ENCODE results near the gene PSMB8.

PSMB8 gene

DNA sequence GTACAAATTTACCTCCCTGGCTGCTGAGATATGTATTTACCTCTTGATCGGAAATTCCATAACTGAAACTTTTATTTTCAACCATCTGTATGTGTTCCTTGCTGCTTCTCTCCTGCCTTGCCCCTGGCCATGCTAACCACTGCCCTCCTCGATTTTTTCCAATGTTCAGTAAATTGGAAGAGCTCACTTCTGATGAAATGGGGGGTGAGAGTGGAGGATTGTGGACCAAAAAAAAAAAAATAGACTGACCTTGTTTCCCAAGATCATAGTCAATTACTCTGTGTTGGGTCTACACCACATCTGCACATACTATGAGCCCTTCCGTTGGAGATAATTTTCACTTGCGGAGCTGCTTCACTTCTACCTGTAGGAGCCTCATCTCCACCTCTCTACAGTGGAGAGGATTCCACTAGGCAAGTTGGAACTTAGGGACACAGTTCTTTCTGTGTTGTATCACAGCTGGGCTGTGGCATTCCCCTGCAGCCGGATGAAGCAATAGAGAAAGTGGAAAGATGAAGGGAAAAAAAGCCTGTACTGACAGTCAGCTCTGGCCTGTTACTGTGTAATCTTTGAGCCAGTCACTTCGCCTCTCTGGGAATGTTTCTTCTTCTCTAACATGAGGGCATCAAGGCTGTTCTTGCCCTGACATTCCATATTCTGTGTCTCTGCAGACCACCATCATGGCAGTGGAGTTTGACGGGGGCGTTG lies 11.8 kb upstream of the PSMB8 start:
- DNase-seq, result no peak

DNA sequence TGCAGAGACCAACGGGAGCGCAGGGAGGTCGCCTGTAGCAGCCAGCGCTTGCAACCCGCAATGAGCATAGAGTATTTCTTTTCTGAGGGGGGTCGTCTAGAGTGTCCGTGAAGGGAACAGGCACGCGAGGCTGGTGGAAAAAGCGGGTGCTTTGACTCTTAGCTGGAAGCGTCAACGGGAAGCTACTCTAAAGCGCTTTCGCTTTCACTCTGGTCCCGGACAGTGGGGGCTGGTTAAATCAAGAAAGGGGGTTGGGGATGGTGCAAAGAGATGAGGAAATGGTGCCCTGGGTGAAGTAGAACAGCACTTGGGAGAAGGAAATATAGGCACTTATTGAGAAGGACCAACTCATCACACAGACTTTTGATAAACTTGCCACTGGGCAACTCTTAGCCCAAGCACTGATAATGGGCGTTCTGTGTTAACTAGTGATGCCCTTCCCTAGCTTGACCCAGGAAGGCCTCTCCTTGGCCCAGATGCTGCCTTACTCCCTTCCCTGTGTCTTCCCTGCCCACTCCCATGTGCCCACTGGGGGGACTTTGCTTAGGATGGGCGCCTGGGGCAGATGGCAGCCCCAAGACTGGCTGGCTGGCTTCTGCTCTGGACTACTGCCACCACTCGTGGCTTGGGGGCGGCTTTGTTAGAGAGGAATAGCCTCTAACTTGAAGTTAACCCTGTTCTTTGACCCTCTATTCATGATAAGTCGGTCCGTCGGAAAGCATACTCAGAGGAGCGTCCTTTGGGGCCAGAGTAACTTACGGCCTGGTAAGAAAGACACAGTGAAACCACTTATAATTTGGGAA lies 10.7 kb upstream of the PSMB8 start:
- peak; percentile 43 to 48 for DNase-seq

DNA sequence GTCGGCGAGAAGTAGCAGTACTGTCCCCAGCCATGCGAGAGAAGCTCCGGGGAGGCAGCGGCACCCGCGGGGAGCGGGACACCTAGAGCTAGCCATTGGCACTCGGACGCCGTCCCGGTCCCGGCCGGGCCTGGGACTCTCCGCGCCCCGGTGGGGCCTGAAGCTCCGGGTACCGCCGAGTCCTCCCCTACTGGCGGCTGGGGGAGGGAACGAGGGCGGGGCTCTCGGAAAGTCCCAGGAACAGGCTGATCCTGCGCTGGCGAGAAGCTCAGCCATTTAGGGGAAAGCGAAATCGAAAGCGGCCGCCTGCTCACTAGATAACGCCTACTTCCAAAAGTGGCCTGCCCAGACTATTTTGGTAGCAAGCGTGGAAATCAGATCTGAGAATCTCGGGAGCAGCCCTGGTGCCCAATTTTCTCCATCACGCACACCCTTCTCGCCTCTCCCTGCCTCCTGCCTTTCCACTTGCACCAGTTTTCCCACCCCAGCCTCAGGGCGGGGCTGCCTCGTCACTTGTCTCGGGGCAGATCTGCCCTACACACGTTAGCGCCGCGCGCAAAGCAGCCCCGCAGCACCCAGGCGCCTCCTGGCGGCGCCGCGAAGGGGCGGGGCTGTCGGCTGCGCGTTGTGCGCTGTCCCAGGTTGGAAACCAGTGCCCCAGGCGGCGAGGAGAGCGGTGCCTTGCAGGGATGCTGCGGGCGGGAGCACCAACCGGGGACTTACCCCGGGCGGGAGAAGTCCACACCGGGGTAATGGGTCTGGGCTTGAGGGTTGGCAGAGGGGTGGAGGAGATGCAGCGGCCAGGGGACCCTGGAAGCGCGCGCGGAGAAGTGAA lies 9.9 kb upstream of the PSMB8 start, which contains the start of the genes PSMB9 and TAP1:
PSMB9 (plus strand) TSS at position 652 of the 835 bp plus-strand sequence; CDS start at position 690, 38 bp downstream.
TAP1 (minus strand) TSS at position 164 of the 835 bp plus-strand sequence; CDS start at position 96, 68 bp downstream.
- peak; percentile 94 to 97 for DNase-seq

DNA sequence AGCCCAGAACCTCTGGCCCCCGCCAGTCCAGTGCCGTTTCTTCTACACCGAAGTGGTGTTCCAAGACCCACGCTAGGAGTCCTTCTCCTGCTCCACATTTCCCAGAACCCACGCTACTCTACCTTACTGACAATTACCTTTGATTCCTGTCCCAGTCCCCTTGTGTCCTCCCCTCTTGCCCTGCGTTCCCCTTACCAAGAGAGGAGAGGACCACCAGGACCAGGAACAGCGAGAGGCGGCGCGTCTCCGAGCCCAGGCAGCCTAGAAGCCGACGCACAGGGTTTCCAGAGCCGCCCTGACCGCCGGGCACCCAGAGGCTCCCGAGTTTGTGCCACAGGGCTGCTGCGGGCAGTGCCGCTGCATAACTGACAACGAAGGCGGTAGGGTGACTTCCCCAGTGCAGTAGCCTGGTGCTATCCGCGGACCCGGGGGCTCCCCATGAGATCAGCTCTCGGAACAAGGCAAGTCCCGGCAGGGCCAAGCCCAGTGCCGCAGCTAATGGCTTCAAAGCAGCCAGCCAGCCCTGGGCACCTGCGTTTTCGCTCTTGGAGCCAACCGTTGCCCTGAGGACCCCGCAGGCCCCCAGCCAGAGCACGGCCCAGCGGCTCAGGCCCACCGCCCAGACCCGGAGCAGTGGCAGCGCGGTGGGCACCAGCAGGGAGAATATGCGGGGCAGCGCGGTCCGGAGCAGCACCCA lies 9.1 kb upstream of the PSMB8 start:
- peak; percentile 46 to 75 for DNase-seq

DNA sequence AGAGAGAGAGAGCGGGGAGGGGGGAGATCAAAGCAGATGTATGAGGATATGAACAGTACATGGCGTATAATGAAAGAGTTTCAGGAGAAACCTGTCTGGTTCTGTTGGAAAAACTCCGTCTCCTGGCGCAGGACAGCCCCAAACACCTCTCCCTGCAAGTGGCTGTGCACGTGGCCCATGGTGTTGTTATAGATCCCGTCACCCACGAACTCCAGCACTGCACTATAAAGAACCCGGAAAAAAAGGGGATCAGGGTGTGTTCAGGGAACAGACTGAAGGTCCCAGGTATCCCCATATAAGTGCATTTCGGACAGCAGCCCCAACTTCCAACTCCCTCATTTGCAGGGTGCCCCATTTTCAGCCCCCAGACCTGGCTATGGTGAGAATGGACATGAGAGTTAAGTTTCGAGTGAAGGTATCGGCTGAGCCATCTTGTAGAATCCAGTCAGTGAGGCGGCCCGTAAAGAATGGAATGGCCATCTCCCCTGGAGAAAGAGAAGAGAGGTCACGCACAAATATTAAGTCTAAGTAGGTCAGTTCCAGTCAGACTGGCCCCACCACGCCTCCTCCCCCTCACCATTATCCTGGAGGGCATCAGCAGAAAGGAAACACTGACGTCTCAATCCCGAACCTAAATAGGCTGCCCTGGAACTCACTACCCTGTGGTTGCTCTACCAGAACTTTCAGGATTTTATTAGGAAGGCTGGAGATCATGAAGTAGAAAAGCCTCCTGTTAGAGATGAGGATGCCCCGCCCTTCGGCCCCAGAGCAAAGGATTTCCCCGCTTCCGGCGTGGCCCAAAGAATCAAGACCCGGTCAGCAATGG lies 8.4 kb upstream of the PSMB8 start:
- DNase-seq, result no peak

DNA sequence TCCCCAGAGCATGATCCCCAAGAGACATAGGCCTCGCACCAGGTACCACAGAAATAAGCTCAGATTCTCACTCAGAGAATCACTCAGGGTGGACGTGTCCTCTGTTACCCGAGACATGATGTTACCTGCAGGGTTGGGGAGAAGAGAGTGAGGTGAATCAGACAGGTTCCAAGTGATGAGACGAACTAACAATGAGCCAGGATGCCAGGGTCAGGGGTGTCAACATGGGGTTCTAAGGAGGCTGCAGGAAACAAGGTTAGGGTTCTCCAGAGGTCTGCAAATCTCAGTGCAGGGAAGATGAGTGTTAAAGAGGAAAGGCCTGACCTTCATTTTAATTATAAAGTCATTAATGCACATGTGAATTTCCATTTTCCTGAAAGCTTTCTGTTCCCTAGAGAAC lies 7.2 kb upstream of the PSMB8 start:
- DNase-seq, result no peak

DNA sequence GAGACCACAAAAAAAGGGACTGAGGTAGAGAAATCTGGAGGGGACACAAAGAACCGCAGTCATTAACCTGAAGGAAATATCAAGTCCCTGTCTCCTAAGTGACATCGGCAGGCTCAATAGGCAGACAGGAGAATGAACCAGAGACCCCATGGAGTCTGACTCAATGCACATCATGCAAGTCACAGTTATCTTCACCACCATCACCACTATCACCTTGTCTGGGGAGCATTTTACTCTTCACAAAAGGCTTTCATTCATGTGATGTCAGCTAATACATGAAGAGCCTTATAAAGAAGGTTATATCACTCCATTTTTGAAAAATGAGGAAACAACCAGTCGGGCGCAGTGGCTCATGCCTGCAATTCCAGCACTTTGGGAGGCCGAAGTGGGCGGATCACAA lies 5.3 kb upstream of the PSMB8 start:
- no peak for DNase-seq

DNA sequence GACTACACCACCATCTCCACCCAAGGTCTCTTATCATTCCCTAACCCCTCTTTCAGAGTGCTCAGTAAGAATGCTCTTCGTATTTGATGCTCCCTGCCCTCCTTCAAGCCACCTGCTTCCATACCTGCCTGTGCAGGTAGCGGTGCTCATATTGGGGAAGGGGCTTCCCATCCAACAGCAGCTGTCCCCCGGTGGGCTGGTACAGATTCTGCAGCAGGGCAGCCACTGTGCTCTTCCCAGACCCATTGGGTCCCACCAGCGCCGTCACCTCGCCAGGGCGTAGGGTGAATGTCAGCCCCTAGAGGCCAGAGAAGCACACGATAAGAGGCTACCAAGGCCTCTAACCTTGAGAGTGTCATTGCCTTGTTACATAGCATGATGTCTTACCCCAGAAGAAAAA lies 3.9 kb upstream of the PSMB8 start:
- DNase-seq, result no peak

DNA sequence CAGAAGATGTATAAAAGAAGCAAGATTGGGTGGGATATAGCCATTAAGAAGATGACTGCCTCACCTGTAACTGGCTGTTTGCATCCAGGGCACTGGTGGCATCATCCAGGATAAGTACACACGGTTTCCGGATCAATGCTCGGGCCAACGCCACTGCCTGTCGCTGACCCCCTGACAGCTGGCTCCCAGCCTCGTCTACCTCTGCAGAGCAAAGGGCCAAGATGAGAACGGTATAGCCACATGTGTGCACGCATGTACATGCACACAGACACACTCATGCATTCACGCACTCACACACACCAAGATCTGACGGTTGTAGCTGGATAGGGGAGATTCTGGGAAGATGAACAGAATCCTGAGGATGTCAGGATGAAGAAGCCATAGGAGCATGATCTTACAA lies 3.2 kb upstream of the PSMB8 start:
- no peak for DNase-seq

DNA sequence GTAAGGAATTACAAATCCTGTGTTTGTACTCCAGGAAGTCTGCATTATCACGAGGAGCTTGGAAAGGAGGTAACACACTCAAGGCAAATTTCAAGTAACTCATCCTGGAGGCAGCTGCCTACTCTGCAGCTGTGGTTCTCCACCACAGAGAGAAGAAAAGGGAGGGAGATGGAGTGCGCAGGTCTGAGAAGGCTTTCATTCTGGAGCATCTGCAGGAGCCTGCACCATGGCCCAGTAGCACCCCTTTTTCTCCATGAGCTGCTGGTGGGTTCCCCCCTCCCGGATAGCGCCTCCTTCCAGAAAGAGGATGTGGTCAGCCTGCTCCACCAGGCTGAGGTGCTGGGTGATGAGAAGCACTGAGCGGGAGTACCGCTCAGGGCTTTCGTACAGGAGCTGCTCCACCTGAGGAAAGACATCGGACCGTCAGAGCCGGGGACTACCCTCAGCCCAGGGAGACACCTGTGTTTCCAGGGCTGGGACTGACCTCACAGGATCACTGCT lies 1.6 kb upstream of the PSMB8 start:
- peak; percentile 43 to 47 for DNase-seq

DNA sequence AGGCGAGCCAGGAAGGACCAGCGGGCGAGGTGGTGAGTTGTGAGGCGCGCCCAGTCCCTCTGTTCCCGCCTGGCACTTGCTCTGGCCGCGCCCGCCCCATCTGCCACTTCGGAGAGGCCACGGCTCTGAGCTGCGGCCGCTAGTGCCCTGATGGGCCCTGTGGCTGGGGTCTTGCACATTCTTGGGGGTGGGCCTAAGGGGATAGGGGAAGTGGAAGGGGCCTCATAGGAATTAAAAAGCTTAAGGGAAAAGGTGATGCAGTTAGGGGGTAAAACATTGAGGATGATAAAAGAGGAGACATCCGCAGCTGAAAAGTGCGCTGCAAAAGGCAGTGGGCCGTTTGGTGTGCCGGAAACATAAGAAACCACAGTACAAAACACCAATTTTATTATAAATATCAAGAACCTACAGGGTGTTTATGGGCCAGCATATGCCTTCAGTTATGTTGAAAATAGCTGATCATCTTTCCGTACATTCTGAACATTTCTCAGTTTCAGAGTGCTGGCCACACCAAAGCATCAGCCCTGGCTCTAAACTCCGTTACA lies 1.1 kb upstream of the PSMB8 start:
- DNase-seq, result no peak

DNA sequence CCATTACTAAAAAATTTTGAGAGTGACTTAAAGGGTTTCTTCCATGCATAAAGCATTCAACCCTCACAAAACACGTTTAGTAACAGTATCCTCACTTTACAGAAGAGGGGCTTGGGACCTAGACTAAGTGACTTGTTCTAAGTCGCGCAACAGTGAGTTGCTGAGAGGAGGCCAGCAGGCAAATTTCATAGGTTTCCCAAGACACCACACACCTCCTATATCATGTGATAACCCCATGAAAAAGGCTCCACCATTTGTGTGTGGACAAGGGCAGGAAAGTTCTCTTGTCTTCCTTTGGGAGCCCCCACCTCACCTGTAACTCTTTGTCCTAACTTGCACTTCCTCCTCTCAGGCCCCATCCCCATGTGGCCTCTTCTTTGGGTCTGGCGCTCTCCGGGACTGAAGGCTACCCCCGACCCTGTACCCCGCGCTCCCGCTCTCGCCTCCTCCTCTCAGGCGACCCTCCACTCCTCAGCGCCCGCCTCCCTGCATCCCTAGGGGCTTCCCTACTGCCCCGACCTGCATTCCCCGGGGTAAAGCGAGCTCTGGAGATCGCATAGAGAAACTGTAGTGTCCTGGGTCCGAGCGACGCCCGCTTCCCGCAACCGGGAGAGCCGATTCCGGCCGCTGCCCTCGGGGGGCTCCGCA lies 392 bp downstream of the PSMB8 start:
- peak in 1 of 2 donors; percentile 27 for DNase-seq

DNA sequence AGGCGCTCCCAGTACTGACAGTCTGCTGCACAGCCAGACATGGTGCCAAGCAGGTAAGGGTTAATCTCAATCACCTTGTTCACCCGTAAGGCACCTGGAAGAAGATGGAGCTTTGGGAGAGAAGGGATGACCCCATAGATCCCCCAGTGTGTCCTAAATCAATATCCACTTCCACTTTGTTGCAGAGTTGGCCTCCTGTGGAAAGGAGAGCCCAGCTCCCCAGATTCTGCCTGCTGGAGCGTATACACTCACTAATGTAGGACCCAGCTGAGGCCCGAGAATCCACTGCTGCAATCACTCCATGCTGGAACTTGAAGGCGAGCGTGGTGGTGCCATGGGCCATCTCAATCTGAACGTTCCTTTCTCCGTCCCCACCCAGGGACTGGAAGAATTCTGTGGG lies 1.2 kb downstream of the PSMB8 start:
- no peak for DNase-seq

DNA sequence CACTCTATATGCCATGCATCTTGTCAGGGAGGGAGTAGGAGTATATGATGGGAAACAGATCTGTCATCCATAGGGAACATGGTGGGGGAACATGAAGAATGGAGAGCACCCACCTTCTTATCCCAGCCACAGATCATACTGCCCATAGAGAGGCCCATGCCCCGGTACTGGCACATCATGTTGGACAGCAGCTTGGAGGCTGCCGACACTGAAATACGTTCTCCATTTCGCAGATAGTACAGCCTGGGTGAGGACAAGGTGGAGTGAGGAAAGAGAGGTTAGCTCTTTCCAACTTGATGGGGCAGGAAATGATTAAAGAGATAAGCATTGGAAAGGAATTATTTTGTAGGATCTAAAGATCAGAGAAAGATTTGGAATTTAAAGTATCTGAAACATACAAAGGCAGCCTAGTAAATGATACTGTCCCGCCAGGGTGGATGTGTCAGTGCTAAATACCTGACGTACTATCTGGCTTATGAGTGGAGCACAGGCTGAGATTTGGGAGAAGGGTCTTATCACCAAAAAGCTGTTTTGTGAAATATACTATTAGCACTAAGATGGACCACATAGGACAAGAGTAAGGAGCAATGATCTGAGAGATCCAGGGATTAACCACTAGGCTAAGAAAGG lies 1.7 kb downstream of the PSMB8 start:
- DNase-seq, result no peak

DNA sequence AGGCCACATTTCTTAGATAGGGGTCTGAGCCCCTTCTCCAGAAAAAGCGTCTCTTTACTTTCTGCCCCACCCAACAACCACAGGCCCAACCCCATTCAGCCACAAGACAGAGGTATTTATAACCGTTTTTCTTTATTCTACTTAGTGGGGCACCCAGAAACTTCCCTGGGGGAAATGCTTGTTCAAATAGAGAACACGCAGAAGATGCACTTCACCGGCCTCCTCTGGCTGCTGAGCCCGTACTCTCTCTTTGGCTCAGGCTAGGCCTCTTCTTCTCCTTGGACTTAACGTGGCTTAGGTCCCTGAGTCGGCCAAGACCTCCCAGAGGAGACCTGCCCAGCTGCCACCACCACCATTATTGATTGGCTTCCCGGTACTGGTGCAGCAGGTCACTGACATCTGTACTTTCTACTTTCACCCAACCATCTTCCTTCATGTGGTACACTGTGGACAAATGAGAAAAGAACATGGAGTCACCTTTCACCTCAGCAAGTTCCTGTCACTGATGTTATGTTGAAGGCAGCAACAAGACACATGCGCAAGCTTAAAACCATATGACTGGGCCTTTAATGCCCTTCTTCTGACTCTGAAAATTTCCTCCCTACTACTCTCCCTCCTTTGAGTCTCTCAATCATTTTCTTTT lies 3.1 kb downstream of the PSMB8 start:
- no peak for DNase-seq

DNA sequence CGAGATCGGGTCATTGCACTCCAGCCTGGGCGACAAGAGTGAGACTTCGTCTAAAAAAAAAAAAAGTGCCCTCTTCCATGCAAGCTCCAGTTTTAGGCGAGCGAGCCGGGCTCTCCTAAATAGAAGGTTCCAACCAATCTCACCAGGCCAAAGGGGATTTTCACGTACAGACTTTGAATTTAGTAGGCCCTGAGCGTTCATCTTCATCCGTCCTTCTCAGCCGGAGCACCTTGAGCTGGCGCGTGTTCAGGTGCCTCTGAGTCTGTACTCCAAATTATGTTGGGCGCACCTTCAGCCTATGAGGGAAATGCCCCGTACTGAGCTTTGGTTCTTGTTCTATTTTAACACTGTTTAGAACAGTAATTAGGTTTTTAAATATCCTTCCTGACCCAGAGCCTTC lies 4.5 kb downstream of the PSMB8 start:
- DNase-seq, result no peak

DNA sequence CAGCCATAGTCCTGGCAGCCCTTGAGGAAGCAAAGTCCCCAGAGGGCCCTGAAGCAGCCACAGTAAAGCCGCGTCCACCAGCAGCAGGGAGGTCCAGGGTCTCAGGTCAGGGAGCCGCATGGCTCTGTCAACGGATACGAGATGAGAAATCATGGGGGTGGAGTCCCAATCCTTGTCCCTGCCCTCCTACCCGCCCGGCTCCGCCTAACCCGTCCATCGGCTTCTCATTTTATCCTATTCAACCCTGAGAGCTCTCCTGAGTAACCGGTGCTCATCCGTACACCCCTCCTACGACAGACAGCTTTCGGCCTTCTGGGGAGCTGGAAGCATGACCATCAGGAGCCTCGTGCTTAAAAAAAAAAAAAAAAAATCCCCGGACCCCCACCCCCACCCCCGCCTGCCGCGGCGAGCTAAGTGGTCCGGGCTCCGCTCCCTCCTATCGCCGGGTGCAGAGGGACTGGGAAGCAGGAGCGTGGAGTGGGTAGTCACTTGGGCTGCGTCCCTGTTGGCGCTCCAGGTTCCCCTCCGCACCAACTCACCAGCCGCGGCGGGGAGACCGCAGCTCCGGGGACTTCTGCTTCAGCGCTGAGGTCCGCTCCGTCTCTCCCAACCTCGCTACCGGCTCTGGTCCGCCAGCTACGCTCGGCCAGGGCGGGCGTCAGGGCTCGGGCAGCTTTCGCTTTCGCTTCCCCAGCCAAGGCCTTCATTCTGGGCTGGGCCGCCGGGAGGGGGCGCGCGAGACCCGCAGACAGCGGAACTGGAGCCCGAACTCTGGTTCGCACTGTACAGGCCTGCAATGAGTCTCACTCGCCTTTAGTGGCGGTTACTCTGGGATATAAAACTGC lies 5.5 kb downstream of the PSMB8 start, which contains the start of gene TAP2:
TAP2 (minus strand) TSS at position 626 of the 845 bp plus-strand sequence; CDS start at position 120, 506 bp downstream.
- peak; percentile 93 to 96 for DNase-seq

DNA sequence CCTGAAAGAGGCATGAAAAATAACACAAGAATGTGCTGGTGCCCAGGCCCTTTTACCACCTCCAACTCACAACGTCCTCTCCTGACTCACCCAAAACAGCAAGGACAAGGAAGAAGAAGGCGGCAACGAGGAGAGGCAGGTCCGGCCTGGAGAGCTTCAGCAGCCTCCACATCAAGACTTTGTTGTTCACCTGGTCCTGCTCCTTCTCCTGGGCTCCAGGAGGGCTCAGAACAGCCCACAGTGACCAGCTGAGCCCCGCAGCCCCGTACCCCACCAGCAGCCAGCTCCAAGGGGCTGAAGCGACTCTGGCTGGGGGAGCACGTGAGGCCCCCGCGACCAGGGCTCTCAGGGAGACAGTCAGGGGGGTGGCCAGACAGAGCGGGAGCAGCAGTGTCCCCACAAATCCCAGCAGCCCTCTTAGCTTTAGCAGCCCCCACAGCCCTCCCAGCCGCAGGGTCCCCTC lies 6.2 kb downstream of the PSMB8 start:
- DNase-seq, result no peak
